Measurements from ENCODE around the gene ANKRD23. TPM values are rescaled to one million over a fixed set of nuclear protein-coding genes. Genes with fewer than 3 reads are reported as not detected.

Gene ANKRD23
- polyA plus RNA-seq, 1 donor from 2014 or later = 12.1 TPM

GRCh38 chr2:96813656-96814055 lies 30.2 kb downstream of the ANKRD23 start:
- Histone ChIP-seq H3K36me3 (ENCODE audit: insufficient read depth, low read length) (no peaks in the 10 kb centered on the region), H3K27me3 (ENCODE audit: insufficient read depth, low read depth, low read length) (no peaks in the 10 kb centered on the region), H3K9ac (ENCODE audit: low read length) (no peak overlapping the region), H3K9me3 (ENCODE audit: low read length) (no peaks in the 10 kb centered on the region), H3K27ac (ENCODE audit: low read length) (no peak overlapping the region), H3K4me3 (ENCODE audit: low read length) (no peak overlapping the region), H3K4me2 (ENCODE audit: low read length) (no peak overlapping the region), H4K20me1 (ENCODE audit: insufficient read depth) (no peaks in the 10 kb centered on the region), H3K79me2 (replicated peaks; ENCODE audit: insufficient read depth, low read length) (peaks cover 14% of the 10 kb centered on the region), H3F3A (ENCODE audit: insufficient read depth, low read length, poor library complexity, severe bottlenecking) (no peaks in the 10 kb centered on the region), H3K9me2 (ENCODE audit: insufficient read depth, low read length) (no peaks in the 10 kb centered on the region), H2AFZ (ENCODE audit: low read depth, low read length) (no peak overlapping the region)
- TF ChIP-seq SMC3 (conservative IDR thresholded peaks at IDR 0.05; ENCODE audit: poor library complexity) = no peak
- no peak for TF ChIP-seq REST (IDR thresholded peaks at IDR 0.05; ENCODE audit: borderline replicate concordance)
- TF ChIP-seq MXI1 (conservative IDR thresholded peaks at IDR 0.05; ENCODE audit: poor library complexity, severe bottlenecking) = no peak
- no peak for TF ChIP-seq EZH2 (IDR thresholded peaks at IDR 0.05; ENCODE audit: borderline replicate concordance, insufficient read depth, low read length, poor library complexity, severe bottlenecking)
- no peak for TF ChIP-seq POLR2AphosphoS5 (IDR thresholded peaks at IDR 0.05)
- TF ChIP-seq EP300 (conservative IDR thresholded peaks at IDR 0.05; ENCODE audit: poor library complexity, severe bottlenecking) = no peak
- no peak for TF ChIP-seq RAD21 (conservative IDR thresholded peaks at IDR 0.05)
- no peak for TF ChIP-seq TAF1 (IDR thresholded peaks at IDR 0.05; ENCODE audit: low read depth)
- TF ChIP-seq, protein P1, sequence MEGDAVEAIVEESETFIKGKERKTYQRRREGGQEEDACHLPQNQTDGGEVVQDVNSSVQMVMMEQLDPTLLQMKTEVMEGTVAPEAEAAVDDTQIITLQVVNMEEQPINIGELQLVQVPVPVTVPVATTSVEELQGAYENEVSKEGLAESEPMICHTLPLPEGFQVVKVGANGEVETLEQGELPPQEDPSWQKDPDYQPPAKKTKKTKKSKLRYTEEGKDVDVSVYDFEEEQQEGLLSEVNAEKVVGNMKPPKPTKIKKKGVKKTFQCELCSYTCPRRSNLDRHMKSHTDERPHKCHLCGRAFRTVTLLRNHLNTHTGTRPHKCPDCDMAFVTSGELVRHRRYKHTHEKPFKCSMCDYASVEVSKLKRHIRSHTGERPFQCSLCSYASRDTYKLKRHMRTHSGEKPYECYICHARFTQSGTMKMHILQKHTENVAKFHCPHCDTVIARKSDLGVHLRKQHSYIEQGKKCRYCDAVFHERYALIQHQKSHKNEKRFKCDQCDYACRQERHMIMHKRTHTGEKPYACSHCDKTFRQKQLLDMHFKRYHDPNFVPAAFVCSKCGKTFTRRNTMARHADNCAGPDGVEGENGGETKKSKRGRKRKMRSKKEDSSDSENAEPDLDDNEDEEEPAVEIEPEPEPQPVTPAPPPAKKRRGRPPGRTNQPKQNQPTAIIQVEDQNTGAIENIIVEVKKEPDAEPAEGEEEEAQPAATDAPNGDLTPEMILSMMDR (IDR thresholded peaks at IDR 0.05; ENCODE audit: poor library complexity, severe bottlenecking) = no peak

DNA sequence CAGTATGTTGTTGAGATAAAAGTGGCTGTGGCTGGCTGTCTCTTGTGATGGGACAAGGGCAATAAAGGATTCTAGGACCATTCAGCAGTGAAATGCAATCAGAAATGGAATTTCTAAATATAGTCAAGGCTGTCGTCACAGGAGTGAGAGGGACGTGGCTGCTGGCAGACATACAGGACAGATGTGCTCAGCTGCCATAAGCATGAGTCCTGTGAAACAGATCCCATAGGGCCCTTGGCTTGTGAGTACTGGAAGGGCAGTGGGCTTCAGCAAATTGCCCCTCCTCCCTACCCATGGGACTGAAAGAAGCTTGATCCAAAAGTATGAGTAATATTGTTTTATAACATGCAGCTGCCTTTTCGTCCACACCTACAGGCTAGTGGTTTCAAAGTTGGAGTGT lies 31.9 kb downstream of the ANKRD23 start:
- H3K4me2 ChIP-seq (ENCODE audit: low read length) = no peak overlapping the region
- H2AFZ ChIP-seq (ENCODE audit: low read depth, low read length) = no peak overlapping the region
- H3K27me3 ChIP-seq (ENCODE audit: insufficient read depth, low read depth, low read length) = no peaks in the 10 kb centered on the region
- H3F3A ChIP-seq (ENCODE audit: insufficient read depth, low read length, poor library complexity, severe bottlenecking) = no peaks in the 10 kb centered on the region
- H4K20me1 ChIP-seq (ENCODE audit: insufficient read depth) = no peaks in the 10 kb centered on the region
- no peaks in the 10 kb centered on the region for H3K9me2 ChIP-seq (ENCODE audit: insufficient read depth, low read length)
- no peaks in the 10 kb centered on the region for H3K9me3 ChIP-seq (ENCODE audit: low read length)
- H3K4me3 ChIP-seq (ENCODE audit: low read length) = no peak overlapping the region
- H3K27ac ChIP-seq (ENCODE audit: low read length) = no peak overlapping the region
- H3K79me2 ChIP-seq (replicated peaks; ENCODE audit: insufficient read depth, low read length) = no peaks in the 10 kb centered on the region
- H3K36me3 ChIP-seq (ENCODE audit: insufficient read depth, low read length) = no peaks in the 10 kb centered on the region
- H3K9ac ChIP-seq (ENCODE audit: low read length) = no peak overlapping the region
- TF ChIP-seq RAD21 (conservative IDR thresholded peaks at IDR 0.05) = no peak
- no peak for TF ChIP-seq TAF1 (IDR thresholded peaks at IDR 0.05; ENCODE audit: low read depth)
- TF ChIP-seq EZH2 (IDR thresholded peaks at IDR 0.05; ENCODE audit: borderline replicate concordance, insufficient read depth, low read length, poor library complexity, severe bottlenecking) = no peak
- TF ChIP-seq MXI1 (conservative IDR thresholded peaks at IDR 0.05; ENCODE audit: poor library complexity, severe bottlenecking) = no peak
- TF ChIP-seq POLR2AphosphoS5 (IDR thresholded peaks at IDR 0.05) = no peak
